Stimulated activated naive CD4-positive, alpha-beta T cell (primary cell): ENCODE measurements around the gene TRAFD1.

Experiments used
- DNase-seq, 6 experiments: peaks; one replicate each; lab custom pipeline; 2025; lab: John Stamatoyannopoulos, UW

TRAFD1 gene

DNA sequence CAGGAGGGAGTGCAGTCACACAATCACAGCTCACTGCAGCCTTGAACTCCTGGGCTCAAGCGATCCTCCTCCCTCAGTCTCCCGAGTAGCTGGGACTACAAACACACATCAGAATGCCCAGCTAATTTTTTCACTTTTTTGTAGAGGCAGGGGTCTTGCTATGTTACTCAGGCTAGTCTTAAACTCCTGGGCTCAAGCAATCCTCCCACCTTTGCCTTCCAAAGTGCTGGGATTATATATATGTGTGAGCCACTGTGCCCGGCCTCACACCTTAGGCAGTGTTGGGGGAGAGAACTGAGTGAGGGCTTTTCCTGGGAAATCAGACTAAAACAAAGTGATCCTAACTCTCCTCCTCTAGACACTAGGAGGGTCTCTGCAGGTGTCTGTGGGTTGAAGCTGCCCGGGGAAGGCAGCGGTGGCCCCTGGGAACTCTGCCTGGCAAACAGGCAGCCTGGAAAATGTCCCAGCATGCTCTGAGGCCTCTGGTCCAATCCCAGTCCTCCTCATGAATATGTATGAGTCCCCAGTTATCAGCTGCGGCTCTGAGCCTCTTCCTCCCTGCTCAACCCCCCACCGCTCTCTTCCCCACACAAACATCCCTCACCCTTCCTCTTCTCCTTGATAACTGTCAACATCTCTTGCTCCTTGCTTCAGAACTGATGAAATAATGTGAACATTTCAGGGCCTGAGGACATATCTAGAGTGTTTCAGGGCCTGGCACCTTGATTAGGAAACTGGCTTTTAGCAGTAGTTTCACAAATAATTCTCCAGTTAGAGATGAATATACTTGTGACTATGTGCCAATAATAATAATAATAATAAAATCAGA is 8.9 kb upstream of the TRAFD1 start:
- no peak for DNase-seq

DNA sequence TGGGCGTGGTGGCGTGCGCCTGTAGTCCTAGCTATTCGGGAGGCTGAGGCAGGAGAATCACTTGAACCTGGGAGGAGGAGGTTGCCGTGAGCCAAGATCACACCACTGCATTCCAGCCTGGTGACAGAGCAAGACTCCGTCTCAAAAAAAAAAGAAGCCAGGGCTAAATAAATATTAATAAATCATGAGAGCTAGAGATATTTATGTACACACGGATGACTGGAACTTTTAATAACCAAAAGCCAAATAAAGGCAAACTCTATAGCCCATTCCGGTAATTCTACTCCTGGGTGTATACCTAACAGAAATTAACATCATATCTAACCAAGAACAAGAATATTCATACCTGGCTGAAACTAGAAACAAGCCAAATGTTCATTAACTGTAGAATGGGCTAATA is 7.7 kb upstream of the TRAFD1 start:
- DNase-seq, result no peak

GRCh38 chr12:112121780-112122565 is 3.4 kb upstream of the TRAFD1 start:
- DNase-seq, result no peak

DNA sequence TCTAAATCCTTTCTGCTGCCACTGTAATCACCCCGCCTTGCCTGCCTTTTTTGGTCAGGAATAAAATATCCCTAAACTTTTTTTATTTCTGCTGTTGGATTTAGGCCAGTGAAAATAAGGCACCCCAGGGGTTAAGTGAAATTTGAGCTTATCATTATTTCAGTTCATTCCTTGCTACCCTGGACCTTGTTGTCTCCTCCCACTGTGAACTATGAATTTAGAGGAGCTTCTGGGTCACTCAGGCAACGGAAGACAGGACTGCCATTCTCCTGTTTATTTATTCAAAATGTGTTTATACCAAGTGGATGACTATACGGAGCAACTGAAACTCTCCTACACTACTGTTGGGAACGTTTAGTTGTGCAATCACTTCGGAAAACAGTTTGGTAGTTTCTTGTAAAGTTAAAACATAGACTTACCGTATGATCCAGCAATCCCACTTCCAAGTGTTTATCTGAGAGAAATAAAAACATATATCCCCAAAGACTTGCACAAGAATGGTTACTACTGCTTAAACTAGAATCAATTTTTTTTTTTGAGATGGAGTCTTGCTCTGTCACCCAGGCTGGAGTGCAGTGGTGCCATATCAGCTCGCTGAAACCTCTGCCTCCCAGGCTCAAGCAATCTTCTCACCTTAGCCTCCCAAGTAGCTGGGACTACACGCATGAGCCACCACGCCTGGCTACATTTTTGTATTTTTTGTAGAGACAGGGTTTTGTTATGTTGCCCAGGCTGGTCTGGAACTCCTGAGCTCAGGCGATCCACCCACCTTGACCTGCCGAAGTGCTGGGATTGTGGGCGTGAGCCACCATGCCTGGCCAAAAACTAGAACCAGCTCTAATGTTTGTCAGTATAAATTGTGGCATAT is 2.3 kb upstream of the TRAFD1 start:
- DNase-seq, result no peak

GRCh38 chr12:112124918-112125249 is 476 bp upstream of the TRAFD1 start:
- DNase-seq, result no peak

DNA sequence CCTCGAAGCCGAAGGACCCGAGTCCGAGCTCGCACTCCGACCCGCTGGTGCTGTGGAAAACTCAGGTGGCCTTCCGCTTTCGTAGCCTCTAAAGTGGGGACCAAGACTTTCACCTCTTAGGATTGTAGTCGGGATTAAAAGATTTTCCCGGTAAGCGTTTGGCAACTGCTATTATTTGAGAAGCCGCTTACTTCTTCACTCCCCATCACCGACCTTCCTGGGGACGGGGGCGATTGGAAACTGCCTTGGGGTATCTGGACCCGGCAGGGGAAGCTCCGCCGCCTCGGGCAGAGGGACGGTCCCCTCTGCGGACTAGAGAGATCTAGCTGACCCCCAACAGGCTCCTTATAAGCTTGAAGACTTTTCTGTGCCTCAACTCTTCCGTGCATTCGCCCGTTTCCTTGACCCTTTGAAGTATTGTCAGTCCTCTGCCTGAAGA is 659 bp downstream of the TRAFD1 start:
- no peak for DNase-seq

- no peak for DNase-seq
Measured at GRCh38 chr12:112126911-112127310, 1.6 kb downstream of the TRAFD1 start.

DNA sequence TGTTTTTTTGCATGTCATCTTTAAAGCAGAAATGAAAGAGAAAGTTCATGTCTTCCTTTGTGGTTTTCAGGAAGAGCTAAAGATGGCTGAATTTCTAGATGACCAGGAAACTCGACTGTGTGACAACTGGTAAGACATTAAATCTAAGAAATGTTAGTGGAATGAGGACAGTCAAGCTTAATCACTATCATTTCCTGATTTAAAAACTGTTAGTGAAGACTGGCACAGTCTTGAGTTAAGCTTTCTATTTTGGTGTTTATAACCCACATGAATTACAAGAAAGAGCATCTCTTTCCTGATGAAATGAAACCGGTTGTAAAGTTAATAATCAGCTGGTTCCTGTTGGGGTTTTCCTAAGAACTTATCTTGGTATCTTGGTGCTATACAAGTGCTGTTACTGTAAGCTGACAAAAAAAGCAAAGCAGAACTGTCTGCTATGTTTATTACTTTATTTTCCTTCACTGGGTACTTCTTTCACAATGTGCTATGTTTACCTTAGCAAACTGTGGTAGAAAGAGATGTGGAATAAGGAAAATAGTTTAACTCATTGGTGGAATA is 5.2 kb downstream of the TRAFD1 start:
- peak in 3 of 6 experiments; percentile 54 to 66 (median 65) for DNase-seq

GRCh38 chr12:112131686-112132085 is 6.3 kb downstream of the TRAFD1 start:
- no peak for DNase-seq

DNA sequence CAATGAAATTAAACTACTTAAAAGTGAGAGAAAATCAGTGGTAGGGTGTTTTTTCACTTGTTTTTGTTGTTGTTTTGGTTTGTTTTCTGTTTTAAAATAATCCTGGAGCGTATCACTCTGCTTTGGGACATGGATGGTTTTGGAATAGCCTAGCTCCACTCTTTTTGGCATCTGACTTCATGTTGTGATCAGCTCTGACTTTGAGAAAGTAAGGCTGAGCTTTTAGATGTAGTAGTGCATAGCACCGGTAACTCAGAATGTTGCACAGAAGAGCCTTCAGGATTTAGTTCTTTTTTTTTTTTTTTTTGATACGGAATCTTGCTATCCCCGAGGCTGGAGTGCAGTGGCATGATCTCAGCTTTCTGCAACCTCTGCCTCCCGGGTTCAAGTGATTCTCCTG is 8.1 kb downstream of the TRAFD1 start:
- no peak for DNase-seq

- no peak for DNase-seq
Measured at GRCh38 chr12:112134731-112135130, 9.4 kb downstream of the TRAFD1 start.

DNA sequence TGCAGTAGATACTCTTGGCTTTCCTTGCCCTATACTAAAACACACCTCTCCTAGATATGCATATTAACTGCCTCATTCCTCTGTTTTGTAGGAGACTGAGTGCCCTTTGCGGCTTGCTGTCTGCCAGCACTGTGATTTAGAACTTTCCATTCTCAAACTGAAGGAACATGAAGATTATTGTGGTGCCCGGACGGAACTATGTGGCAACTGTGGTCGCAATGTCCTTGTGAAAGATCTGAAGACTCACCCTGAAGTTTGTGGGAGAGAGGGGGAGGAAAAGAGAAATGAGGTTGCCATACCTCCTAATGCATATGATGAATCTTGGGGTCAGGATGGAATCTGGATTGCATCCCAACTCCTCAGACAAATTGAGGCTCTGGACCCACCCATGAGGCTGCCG is 15.4 kb downstream of the TRAFD1 start:
- no peak for DNase-seq

DNA sequence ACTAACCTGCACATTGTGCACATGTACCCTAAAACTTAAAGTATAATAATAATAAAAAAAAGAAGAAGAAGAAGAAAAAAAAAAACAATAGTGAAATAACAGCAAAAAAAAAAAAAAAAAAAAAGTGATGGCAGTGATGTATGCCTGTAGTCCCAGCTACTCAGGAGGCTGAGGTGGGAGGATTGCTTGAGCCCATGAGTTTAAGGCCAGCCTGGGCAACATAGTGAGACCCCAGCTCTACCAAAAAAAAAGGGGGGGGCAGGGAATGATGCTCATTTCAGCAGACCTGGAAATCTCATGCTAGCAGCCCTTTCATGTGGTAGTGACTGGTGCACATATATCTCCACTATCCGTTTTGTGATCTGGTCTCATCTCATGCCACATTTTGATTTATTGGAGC is 20.8 kb downstream of the TRAFD1 start:
- DNase-seq, result no peak

DNA sequence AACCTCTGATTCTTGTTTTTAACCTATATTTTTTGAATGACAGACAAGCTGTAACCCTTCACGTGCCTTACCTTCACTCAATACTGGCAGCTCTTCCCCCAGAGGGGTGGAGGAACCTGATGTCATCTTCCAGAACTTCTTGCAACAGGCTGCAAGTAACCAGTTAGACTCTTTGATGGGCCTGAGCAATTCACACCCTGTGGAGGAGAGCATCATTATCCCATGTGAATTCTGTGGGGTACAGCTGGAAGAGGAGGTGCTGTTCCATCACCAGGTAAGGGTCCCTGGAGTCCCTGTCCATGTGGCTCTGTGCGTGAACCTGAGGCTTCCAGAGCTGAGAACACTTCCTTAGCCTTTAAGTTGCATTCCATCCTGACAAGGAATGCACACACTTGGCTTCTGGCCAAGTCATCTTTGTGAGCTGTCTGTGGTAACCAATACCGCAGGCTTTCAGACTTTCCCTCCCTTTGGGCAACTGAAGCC is 22.7 kb downstream of the TRAFD1 start:
- no peak for DNase-seq

GRCh38 chr12:112149596-112149995 is 24.2 kb downstream of the TRAFD1 start:
- no peak for DNase-seq

DNA sequence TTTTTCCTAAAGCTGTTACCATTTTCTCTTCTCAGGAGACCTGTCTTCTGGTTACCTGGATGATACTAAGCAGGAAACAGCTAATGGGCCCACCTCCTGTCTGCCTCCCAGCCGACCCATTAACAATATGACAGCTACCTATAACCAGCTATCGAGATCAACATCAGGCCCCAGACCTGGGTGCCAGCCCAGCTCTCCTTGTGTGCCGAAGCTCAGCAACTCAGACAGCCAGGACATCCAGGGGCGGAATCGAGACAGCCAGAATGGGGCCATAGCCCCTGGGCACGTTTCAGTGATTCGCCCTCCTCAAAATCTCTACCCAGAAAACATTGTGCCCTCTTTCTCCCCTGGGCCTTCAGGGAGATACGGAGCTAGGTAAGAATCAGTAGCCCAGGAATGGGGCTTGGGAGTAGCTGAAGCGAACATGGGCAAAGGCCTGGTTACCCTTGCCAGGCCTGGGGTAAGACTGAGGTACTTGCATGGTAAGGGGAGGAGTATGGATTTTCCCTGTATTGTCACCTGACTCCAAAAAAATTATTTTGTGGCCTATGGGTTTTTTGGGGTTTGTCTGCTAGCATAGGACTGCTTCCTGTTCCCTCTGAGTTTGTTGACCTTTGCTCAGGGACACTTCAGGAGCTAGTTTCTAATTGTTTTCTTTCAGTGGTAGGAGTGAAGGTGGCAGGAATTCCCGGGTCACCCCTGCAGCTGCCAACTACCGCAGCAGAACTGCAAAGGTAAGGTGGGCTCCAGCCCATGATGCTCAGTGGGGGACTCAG is 26.6 kb downstream of the TRAFD1 start:
- DNase-seq, result no peak

- DNase-seq, result no peak
Measured at GRCh38 chr12:112153181-112153892, 28.0 kb downstream of the TRAFD1 start.

- no peak for DNase-seq
Measured at GRCh38 chr12:112153893-112154219, 28.5 kb downstream of the TRAFD1 start.

- DNase-seq, result peak in 2 of 6 experiments; percentile 6 to 30
Measured at GRCh38 chr12:112158461-112159145, 33.2 kb downstream of the TRAFD1 start.

GRCh38 chr12:112159146-112159541 is 33.8 kb downstream of the TRAFD1 start:
- DNase-seq, result no peak
